HL-60 (cell line): ENCODE measurements around the gene NCBP2L.

Experiments used
- DNase-seq, 2 experiments: peaks; one replicate each; pipeline ENCODE4 v3.0.0-alpha.2; 2010 to 2020; ENCODE audit warnings: low read depth in 1 of 2, low spot score in 1 of 2
- H3K27ac ChIP-seq: fragments of 250-450 bp; sonication (Bioruptor Pico); replicated peaks from 2 replicates; pipeline ENCODE4 v1.5.1; 2020; ENCODE audit warnings: mild to moderate bottlenecking, moderate library complexity
- H3K27me3 ChIP-seq: fragments of 250-450 bp; sonication (Bioruptor Pico); 2 replicates; pipeline ENCODE4 v1.5.1; 2021; ENCODE audit warnings: mild to moderate bottlenecking, moderate library complexity; ENCODE audit not compliant: insufficient read depth, poor library complexity, severe bottlenecking
- H3K4me3 ChIP-seq: replicated peaks from 2 replicates; pipeline ENCODE4 v1.5.1; 2011; ENCODE audit warnings: mild to moderate bottlenecking, control low read depth, low read length; ENCODE audit not compliant: insufficient read depth
- GABPA ChIP-seq: IDR thresholded peaks from 2 replicates; pipeline ENCODE4 v1.6.1; 2012; ENCODE audit warnings: low read depth
- POLR2AphosphoS5 ChIP-seq: IDR thresholded peaks from 2 replicates; pipeline ENCODE4 v1.6.1; 2012; ENCODE audit warnings: low read depth
- REST ChIP-seq: IDR thresholded peaks from 2 replicates; pipeline ENCODE4 v1.6.1; 2012; ENCODE audit warnings: low read depth; ENCODE audit not compliant: insufficient replicate concordance
- SPI1 ChIP-seq: IDR thresholded peaks from 2 replicates; pipeline ENCODE4 v1.6.1; 2012; ENCODE audit warnings: low read depth, mild to moderate bottlenecking, borderline replicate concordance
- TF ChIP-seq, protein P1 (sequence below): IDR thresholded peaks from one replicate; pipeline ENCODE4 v1.5.1; 2011; ENCODE audit warnings: low read length, control low read depth, inconsistent platforms; ENCODE audit not compliant: insufficient read depth

NCBP2L gene

GRCh38 chrX:107741404-107741790 lies 36.1 kb upstream of the NCBP2L start:
- Histone ChIP-seq H3K4me3 (no peak overlapping the region), H3K27me3 (no peaks in the 10 kb centered on the region), H3K27ac (no peak overlapping the region)
- no peak for DNase-seq
- TF ChIP-seq SPI1 (no peak), REST (no peak), GABPA (no peak), POLR2AphosphoS5 (no peak)
- TF ChIP-seq, protein P1, sequence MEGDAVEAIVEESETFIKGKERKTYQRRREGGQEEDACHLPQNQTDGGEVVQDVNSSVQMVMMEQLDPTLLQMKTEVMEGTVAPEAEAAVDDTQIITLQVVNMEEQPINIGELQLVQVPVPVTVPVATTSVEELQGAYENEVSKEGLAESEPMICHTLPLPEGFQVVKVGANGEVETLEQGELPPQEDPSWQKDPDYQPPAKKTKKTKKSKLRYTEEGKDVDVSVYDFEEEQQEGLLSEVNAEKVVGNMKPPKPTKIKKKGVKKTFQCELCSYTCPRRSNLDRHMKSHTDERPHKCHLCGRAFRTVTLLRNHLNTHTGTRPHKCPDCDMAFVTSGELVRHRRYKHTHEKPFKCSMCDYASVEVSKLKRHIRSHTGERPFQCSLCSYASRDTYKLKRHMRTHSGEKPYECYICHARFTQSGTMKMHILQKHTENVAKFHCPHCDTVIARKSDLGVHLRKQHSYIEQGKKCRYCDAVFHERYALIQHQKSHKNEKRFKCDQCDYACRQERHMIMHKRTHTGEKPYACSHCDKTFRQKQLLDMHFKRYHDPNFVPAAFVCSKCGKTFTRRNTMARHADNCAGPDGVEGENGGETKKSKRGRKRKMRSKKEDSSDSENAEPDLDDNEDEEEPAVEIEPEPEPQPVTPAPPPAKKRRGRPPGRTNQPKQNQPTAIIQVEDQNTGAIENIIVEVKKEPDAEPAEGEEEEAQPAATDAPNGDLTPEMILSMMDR, result no peak

GRCh38 chrX:107742700-107743191 lies 34.8 kb upstream of the NCBP2L start:
- Histone ChIP-seq H3K27ac (no peak overlapping the region; the same call in 1 of the 2 replicates), H3K4me3 (no peak overlapping the region), H3K27me3 (no peaks in the 10 kb centered on the region)
- TF ChIP-seq GABPA (no peak), SPI1 (no peak), REST (no peak), POLR2AphosphoS5 (no peak)
- TF ChIP-seq, protein P1, result no peak
- no peak for DNase-seq

DNA sequence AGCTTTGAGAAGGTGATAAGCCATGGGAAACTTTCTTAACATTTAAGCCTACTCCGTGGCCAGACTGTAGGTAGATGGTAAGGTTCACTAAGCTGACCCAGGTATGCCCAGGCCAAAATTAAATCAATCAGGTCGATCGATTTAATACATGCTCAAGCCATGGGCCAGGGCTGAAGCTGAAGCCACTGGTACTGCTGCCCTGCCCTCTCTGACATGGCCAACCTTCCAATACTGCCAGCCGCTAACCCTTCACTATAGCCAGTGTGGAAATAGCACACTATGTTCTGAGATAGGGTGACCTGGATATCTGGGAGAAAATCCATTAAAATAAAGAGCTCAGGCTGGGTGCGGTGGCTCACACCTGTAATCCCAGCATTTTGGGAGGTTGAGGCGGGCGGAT lies 33.5 kb upstream of the NCBP2L start:
- Histone ChIP-seq H3K27ac (no peak overlapping the region), H3K27me3 (no peaks in the 10 kb centered on the region), H3K4me3 (no peak overlapping the region)
- no peak for DNase-seq
- TF ChIP-seq POLR2AphosphoS5 (no peak), REST (no peak), GABPA (no peak), SPI1 (no peak)
- TF ChIP-seq, protein P1, result no peak
